GM12892 (cell line): ENCODE measurements around the gene ST3GAL5.

Source experiments
- DNase-seq: peaks from one replicate; pipeline ENCODE4 v3.0.0; 2011; ENCODE audit not compliant: insufficient read length
- FAIRE-seq: peaks from 2 replicates; lab custom pipeline; 2011; peaks lifted over from hg19 to GRCh38; lab: Jason Lieb, UNC
- POLR2A ChIP-seq: IDR thresholded peaks from 2 replicates; pipeline ENCODE4 v1.6.1; 2011; ENCODE audit warnings: low read depth, low read length, control low read depth
- POLR2AphosphoS5 ChIP-seq: IDR thresholded peaks from 2 replicates; pipeline ENCODE4 v1.6.1; 2011; ENCODE audit warnings: low read depth, low read length, control low read depth
- TAF1 ChIP-seq: IDR thresholded peaks from 2 replicates; pipeline ENCODE4 v1.6.1; 2011; ENCODE audit warnings: low read depth, mild to moderate bottlenecking, control low read depth, low read length, borderline replicate concordance

ST3GAL5 gene

DNA sequence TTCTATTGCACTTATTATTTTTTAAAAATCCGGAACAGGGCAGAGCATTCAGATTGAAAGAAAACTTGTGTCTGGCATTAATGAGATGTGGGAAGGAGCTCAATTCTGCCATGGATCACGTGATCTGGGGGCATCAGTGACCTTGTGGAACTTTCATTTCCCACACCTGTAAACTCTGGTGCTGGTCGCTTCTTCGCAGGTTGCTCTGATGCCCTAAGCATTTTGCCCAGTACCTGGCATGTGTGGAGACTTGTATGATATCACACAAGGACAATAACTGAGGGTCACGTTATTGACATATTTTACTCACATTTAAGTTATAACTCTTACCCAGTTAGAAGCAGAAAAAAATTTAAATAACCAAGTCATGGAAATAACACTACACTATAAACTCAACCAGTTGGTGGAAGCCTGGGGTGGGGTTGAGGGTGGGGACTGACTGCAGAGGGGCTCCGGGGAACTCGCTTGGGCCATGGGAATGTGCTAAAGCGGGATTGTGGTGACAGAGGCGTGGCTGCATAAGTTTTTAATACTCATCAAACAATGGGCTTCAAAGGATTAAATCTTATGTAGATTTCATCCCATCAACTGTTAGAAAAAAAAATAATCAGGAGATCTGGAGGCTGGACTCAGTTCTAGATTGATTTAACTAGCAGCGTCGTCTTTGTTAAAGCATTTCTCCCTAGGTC lies 36.5 kb downstream of the ST3GAL5 start:
- TF ChIP-seq TAF1: no peak
- no peak for TF ChIP-seq POLR2A
- DNase-seq (no peak), FAIRE-seq (no peak)

DNA sequence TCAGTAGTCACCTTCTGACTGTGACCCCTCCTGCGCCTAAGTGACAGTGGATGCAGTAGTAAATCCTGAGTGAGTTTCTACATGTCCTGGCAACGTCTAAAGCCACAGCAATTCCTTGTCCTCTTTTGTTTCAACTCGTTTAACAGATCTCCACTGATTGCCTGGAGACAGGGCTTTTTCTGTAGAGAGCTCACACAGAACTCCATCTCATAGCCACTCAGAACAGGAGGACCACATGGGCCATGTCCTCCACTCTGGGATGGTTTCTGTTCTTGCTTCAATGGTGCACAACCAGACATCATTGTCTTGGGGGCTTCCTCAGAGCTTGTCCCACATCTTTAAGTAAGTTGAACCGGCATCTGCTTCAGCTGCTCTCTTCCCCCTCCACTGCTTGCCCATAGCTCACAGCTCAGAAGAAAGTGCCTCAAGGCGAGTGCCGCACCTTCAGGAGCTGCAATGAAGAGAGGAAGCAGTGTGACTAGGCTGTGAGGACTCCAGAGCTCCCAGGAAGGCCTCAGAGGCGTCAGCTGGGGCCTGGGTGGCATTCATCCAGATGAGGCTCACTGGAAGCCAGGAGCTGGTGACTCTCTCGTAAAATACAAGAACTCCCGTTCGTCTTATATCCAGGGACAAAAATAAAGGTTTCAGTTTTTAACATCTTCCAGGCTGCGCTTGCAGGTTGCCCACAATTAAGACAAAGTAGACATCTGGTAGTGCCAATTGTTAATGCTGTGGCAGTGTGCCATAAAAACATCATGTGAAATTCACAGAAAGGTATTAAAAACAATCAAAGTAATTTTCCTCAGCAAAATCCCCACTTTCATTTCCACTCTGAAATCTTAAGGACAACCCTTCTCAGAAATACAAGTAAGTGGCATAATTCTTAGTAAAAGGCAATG lies 37.3 kb downstream of the ST3GAL5 start:
- FAIRE-seq (peak; percentile 46), DNase-seq (no peak)
- TF ChIP-seq POLR2A: no peak
- no peak for TF ChIP-seq POLR2AphosphoS5
- TF ChIP-seq TAF1: no peak

DNA sequence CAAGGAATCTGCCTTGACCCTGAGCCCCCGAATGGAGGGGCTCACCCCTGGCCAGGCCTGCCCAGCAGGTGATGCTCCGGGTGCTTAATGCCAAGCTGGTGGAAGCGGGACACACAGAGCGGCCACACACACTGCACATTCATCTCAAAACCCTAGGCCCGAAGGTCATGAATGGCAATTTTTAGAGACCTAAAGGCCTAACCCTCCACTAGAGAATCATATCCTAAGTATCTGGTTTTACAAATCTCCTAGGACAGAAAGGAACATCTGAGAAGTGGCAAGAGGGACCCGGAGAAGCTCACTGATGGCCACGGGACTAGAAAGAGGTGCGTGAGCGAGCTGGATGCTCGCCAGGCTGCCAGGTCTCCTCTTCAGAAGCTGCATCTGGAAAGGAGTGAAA lies 38.3 kb downstream of the ST3GAL5 start:
- DNase-seq: no peak
- no peak for TF ChIP-seq POLR2AphosphoS5
- no peak for TF ChIP-seq POLR2A
- TF ChIP-seq TAF1: no peak
- no peak for FAIRE-seq

DNA sequence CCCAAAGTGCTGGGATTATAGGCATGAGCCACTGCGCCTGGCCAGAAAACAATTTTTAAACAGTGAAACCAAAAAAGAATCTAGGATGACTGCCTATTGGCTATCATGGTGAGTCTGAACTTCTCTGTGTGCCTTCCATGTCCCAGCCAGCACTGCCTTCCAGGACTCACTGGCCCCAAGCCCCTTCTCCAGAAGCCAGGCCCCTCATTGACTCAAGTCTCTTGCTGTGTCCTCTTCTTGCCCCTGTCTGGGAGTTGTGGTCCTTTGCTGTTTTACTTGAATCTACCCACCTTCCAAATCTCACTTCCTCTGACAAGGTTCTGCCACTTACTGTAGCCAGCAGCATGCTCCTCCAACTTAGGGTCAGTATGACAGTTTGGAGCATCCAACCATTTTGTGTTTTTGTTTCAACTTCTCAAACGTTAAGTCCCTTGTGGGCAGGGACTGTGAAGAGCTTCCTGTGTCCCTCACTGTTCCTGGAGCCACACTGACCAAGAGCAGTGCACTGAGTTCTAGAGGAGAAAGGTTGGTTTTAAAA lies 41.7 kb downstream of the ST3GAL5 start:
- TF ChIP-seq TAF1 (no peak), POLR2AphosphoS5 (no peak), POLR2A (no peak)
- FAIRE-seq (no peak), DNase-seq (no peak)

DNA sequence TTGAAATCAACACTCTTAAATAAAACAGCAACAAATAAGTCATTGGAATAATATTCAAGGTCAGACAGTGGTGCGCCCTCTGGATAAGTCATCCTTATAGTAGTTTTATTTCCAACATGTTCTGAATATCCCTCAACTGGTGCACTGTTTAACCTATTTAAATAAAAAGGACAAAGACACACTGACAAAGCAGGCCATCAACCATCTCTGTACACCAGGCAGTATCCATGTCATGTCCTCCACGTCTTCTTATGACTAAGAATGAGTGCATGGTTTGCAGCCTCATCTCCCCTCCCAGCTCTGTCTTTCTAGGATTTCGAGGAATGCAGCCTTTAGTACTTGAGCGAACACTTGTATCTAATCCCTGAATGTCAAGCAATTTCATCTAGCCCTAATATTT lies 42.4 kb downstream of the ST3GAL5 start:
- DNase-seq: no peak
- FAIRE-seq: no peak
- TF ChIP-seq POLR2AphosphoS5 (no peak), POLR2A (no peak), TAF1 (no peak)

DNA sequence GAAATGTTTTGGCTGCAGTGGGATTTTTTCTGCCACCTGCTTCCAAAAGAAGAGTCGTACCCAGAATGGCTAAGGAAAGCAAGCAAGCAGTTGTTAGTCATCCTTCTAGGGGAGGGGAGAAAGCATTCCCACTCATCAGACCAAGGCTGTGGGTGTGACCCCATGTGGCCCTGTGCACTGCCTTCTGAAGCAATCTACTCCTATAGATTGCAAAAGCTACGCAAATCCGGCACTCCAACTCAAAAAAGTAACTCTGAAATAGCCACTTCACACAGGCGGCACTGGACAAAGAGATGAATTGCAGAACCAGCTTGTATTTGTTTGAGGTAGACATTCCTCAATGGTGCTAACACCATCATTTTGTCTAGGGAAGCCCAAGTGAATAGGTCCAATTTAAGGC lies 44.3 kb downstream of the ST3GAL5 start:
- no peak for FAIRE-seq
- TF ChIP-seq POLR2AphosphoS5 (no peak), TAF1 (no peak), POLR2A (no peak)

DNA sequence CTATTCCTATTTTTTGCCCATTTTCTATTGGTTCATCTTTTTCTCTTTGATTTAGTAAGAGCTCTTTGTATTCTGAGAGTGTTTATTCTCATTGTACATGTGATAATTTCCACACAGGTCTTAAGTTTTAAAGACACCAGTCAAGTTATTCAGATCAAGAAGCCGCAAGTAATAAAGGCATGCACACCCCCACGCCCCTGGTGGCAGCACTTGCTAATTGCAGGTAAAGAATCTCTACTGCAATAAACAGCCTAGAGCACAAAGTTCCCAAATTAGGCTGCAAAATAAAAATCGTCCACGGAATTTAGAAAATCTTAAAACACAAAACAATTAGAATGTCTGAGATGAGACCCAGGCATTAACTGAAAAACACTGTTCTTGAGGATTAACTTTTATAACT lies 45.2 kb downstream of the ST3GAL5 start:
- FAIRE-seq (no peak), DNase-seq (no peak)
- TF ChIP-seq POLR2AphosphoS5: no peak
- TF ChIP-seq POLR2A: no peak
- no peak for TF ChIP-seq TAF1

More for the DNA sequence above, 44.3 kb downstream of the ST3GAL5 start:
- DNase-seq: no peak

DNA sequence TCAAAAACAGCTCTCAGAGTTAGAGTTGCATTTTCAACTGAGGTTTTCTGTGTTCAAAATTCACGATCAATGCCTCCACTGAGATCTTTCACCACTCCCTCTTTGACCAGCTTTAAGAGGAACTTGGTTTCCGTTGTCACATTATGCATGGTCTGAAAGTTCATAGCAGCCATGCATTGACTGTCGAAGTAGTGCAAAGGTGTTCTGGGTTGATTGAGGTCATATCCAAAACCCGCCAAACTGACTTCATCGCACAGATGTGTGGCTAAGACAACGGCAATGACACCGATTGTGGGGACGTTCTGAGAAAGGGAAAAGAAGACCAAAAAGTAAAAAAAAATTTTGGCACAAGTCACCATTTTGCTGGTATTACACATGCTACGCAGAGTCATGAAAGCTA lies 48.7 kb downstream of the ST3GAL5 start:
- TF ChIP-seq POLR2A (no peak), POLR2AphosphoS5 (no peak), TAF1 (no peak)
- no peak for FAIRE-seq
- DNase-seq: no peak

DNA sequence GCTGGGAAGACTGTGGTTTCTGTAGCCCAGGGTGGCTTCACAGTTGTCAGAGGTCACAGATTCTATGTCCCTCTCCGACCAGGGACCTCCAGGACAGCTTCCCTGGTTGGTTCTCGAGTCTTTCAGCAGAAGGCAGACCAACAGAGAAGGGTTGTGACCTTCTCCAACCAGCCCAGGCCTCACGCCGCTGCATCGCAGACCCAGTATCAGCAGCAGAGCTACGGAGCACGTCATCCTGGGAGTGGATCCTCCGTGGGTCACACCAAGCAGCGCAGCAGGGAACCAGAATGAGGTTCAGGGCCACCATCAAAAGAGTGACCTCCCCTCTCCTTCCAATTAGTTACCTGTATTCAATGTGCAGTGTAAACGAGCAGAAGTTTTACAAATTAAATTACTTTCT lies 49.3 kb downstream of the ST3GAL5 start:
- TF ChIP-seq TAF1: no peak
- no peak for TF ChIP-seq POLR2AphosphoS5
- no peak for TF ChIP-seq POLR2A
- FAIRE-seq: no peak
- no peak for DNase-seq

DNA sequence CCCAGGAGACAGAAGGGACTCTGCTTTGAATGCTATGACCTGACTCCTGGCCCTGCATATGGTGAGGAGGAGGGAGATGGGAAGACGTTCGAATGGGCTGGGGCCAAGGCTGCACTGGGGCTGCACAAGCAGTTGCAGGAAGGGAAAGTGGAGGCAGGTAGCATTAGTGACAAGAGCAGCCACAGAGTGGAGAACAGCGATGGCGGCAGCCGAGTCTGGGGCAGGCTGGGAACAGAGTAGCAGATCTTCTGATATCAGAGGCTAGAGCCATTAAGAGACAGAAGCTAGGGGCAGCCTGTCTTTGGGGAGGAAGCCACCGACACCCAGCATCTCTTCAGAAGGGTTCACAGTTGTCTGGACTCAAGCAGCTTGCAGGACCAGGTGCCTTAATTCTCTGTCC lies 50.1 kb downstream of the ST3GAL5 start:
- DNase-seq (no peak), FAIRE-seq (no peak)
- TF ChIP-seq TAF1: no peak
- no peak for TF ChIP-seq POLR2AphosphoS5

DNA sequence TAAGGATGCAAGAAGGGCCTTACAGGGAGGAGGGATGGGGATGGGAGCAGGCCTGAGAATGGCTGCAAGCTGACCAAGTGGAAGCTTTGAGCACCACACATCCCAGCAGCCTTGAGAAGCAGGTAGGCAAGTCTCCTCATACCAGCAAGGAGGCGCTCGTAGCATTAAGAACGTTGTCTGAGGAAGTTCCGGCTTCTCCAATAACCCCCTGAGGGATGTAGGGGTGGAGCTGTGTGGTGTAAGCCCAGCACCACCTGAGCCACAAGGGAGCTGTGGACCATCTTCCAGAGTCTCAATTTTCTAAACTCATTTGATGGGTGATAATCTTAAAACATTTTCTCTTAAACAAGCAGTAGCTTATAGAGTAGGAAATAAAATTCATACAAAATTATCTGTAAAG lies 50.6 kb downstream of the ST3GAL5 start:
- TF ChIP-seq POLR2A (no peak), POLR2AphosphoS5 (no peak), TAF1 (no peak)
- DNase-seq: no peak
- FAIRE-seq: no peak

DNA sequence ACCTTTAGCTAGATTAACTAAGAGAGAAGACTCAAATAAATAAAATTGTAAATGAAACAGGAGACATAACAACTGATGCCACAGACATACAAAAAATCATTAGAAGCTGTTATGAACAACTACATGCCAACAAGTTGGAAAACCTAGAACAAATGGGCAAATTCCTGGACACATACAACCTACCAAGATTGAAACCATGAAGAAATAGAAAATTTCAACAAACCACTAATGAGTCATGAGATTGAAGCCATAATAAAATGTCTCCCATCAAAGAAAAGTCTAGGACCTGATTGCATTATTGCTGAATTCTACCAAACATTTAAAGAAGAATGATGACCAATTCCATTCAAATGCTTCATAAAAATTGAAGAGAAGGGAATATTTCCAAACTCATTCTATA lies 54.3 kb downstream of the ST3GAL5 start:
- DNase-seq: no peak
- no peak for TF ChIP-seq POLR2A
- no peak for TF ChIP-seq TAF1
- no peak for TF ChIP-seq POLR2AphosphoS5
- FAIRE-seq: no peak
